Uterus (tissue), 4 donors: ENCODE data around the gene AHCYL2. TPM values are rescaled to one million over a fixed set of nuclear protein-coding genes. Genes with fewer than 3 reads are reported as not detected.

Experiments used
- DNase-seq, 2 donors: peaks; one replicate each; pipeline ENCODE4 v3.0.0-alpha.2; 2019 to 2020
- H3K27ac ChIP-seq, 2 donors: fragments of 200-600 bp; sonication (generic); 1 replicate in 1 of 2; 2 replicates in 1 of 2; pipeline ENCODE4 v1.5.1; 2016 to 2018
- H3K27me3 ChIP-seq, 2 donors: fragments of 200-600 bp; sonication (generic); one replicate each; pipeline ENCODE4 v1.5.1; 2018 to 2019; ENCODE audit warnings: control low read depth in 1 of 2
- H3K36me3 ChIP-seq, 2 donors: fragments of 200-600 bp; sonication (generic); one replicate each; pipeline ENCODE4 v1.5.1; 2019; ENCODE audit warnings: control low read depth in 1 of 2
- H3K4me1 ChIP-seq, 2 donors: fragments of 200-600 bp; sonication (generic); one replicate each; pipeline ENCODE4 v1.5.1; 2018 to 2019; ENCODE audit warnings: control low read depth in 1 of 2
- H3K4me3 ChIP-seq, 2 donors: fragments of 200-600 bp; sonication (generic); 1 replicate in 1 of 2; 2 replicates in 1 of 2; pipeline ENCODE4 v1.5.1; 2018 to 2019; ENCODE audit warnings: mild to moderate bottlenecking in 1 of 2
- H3K9me3 ChIP-seq, 2 donors: fragments of 200-600 bp; sonication (generic); one replicate each; pipeline ENCODE4 v1.5.1; 2019; ENCODE audit warnings: control low read depth in 1 of 2
- CTCF ChIP-seq, 4 experiments: fragments of 200-600 bp in 2 of 4; fragments of 450-650 bp in 2 of 4; sonication (generic) in 2 of 4; IDR thresholded peaks; one replicate each; pipeline ENCODE4 v1.5.1; 2016 to 2019; ENCODE audit warnings: antibody characterized with exemption in 4 of 4, mild to moderate bottlenecking in 2 of 4, moderate library complexity in 1 of 4
- POLR2A ChIP-seq, 2 donors: fragments of 450-650 bp; IDR thresholded peaks; one replicate each; pipeline ENCODE4 v1.6.1; 2016; ENCODE audit warnings: antibody characterized with exemption in 2 of 2, mild to moderate bottlenecking in 1 of 2, moderate library complexity in 1 of 2
- intact Hi-C: fragments of 100-400 bp; cut with DNase I; formaldehyde crosslinking; loops from one replicate; pipeline ENCODE4 v1.15.1; 2023; ENCODE audit warnings: low total_unique reads
- total RNA-seq, 4 donors: library from RNA; depleted of rRNA in 3 of 4; stranded (reverse); fragments of >200 nt in 3 of 4; gene quantifications; one replicate each; pipeline versions ENCODE4 v1.1.0 to v1.2.4, GENCODE V29; 2014 to 2023
- donor health status: DM: yes; HTN: yes; CAD: no.

Gene AHCYL2
- total RNA-seq, 4 donors from 2014 or later, result 5.6 to 29.2 (median 23.7) TPM

- Histone ChIP-seq H3K4me3 (no peak overlapping the region), H3K27ac (no peak overlapping the region), H3K36me3 (no peaks in the 10 kb centered on the region), H3K4me1 (no peaks in the 10 kb centered on the region), H3K27me3 (no peaks in the 10 kb centered on the region), H3K9me3 (no peaks in the 10 kb centered on the region)
- intact Hi-C loops, result no loop called here
- no peak for DNase-seq
- TF ChIP-seq CTCF (IDR thresholded peaks at IDR 0.05) (no peak), POLR2A (IDR thresholded peaks at IDR 0.05) (no peak)
Observed at GRCh38 chr7:129266181-129266580, 41.4 kb downstream of the AHCYL2 start.

GRCh38 chr7:129270077-129270476 is 45.2 kb downstream of the AHCYL2 start:
- no peak overlapping the region for H3K27ac ChIP-seq

GRCh38 chr7:129271500-129272355 is 46.9 kb downstream of the AHCYL2 start:
- H3K4me3 ChIP-seq, result no peak overlapping the region
- peak; percentile 16 to 30 (median 22) for TF ChIP-seq CTCF (IDR thresholded peaks at IDR 0.05)
- TF ChIP-seq POLR2A (IDR thresholded peaks at IDR 0.05), result no peak
- no peaks in the 10 kb centered on the region for H3K4me1 ChIP-seq
- no peak overlapping the region for H3K27ac ChIP-seq
- no peaks in the 10 kb centered on the region for H3K9me3 ChIP-seq
- no peaks in the 10 kb centered on the region for H3K27me3 ChIP-seq
- H3K36me3 ChIP-seq, result no peaks in the 10 kb centered on the region
- no peak for DNase-seq
- intact Hi-C loops, result no loop called here

More at GRCh38 chr7:129270077-129270476, 45.2 kb downstream of the AHCYL2 start:
- TF ChIP-seq POLR2A (IDR thresholded peaks at IDR 0.05) (no peak), CTCF (IDR thresholded peaks at IDR 0.05) (no peak)
- no peak for DNase-seq
- intact Hi-C loops, result no loop called here
- Histone ChIP-seq H3K4me3 (no peak overlapping the region), H3K27me3 (no peaks in the 10 kb centered on the region), H3K9me3 (no peaks in the 10 kb centered on the region), H3K4me1 (no peaks in the 10 kb centered on the region), H3K36me3 (no peaks in the 10 kb centered on the region)

GRCh38 chr7:129273936-129274335 is 49.1 kb downstream of the AHCYL2 start:
- no peak for DNase-seq
- H3K27ac ChIP-seq, result no peak overlapping the region
- H3K27me3 ChIP-seq, result no peaks in the 10 kb centered on the region
- no peaks in the 10 kb centered on the region for H3K9me3 ChIP-seq
- H3K4me1 ChIP-seq, result no peaks in the 10 kb centered on the region
- no peak overlapping the region for H3K4me3 ChIP-seq
- H3K36me3 ChIP-seq, result no peaks in the 10 kb centered on the region
- TF ChIP-seq POLR2A (IDR thresholded peaks at IDR 0.05) (no peak), CTCF (IDR thresholded peaks at IDR 0.05) (no peak)
- intact Hi-C loops, result no loop called here

GRCh38 chr7:129277629-129278028 is 52.8 kb downstream of the AHCYL2 start:
- no peak for DNase-seq
- Histone ChIP-seq H3K27ac (no peak overlapping the region), H3K36me3 (no peaks in the 10 kb centered on the region), H3K4me1 (no peaks in the 10 kb centered on the region), H3K9me3 (no peaks in the 10 kb centered on the region), H3K27me3 (no peaks in the 10 kb centered on the region), H3K4me3 (no peak overlapping the region)
- no peak for TF ChIP-seq CTCF (IDR thresholded peaks at IDR 0.05)
- no peak for TF ChIP-seq POLR2A (IDR thresholded peaks at IDR 0.05)
- intact Hi-C loops, result no loop called here
